DND-41 (cell line): ENCODE measurements around the gene RGS6.

ENCODE experiments used
- ATAC-seq: fragments of 200-7000 bp; cut with Tn5 transposase; 3 replicates; pipeline ENCODE4 v1.9.1; 2021; ENCODE audit warnings: low read depth; ENCODE audit not compliant: insufficient read depth
- DNase-seq: peaks from one replicate; pipeline ENCODE4 v3.0.0-alpha.2; 2020
- H2AFZ ChIP-seq: 2 replicates; pipeline ENCODE4 v1.6.0; 2012; ENCODE audit warnings: low read depth, low read length
- H3K27ac ChIP-seq: 2 replicates; pipeline ENCODE4 v1.5.1; 2012; ENCODE audit warnings: low read length, inconsistent platforms
- H3K27me3 ChIP-seq: fragments of 200-600 bp; sonication (generic); 2 replicates; pipeline ENCODE4 v1.6.0; 2012; ENCODE audit warnings: low read length, mild to moderate bottlenecking, inconsistent platforms; ENCODE audit not compliant: insufficient read depth, poor library complexity
- H3K36me3 ChIP-seq: 2 replicates; pipeline ENCODE4 v1.5.1; 2012; ENCODE audit warnings: low read length, inconsistent platforms; ENCODE audit not compliant: insufficient read depth
- H3K4me1 ChIP-seq: 2 replicates; pipeline ENCODE4 v1.5.1; 2012; ENCODE audit warnings: mild to moderate bottlenecking, low read length; ENCODE audit not compliant: insufficient read depth
- H3K4me2 ChIP-seq: 2 replicates; pipeline ENCODE4 v1.6.0; 2012; ENCODE audit warnings: mild to moderate bottlenecking, moderate library complexity, low read length, inconsistent platforms; ENCODE audit not compliant: insufficient read depth
- H3K4me3 ChIP-seq, 2 experiments: fragments of 200-600 bp in 1 of 2; shearing (Covaris generic) in 1 of 2; 2 replicates each; pipeline ENCODE4 v1.5.1; 2012 to 2016; ENCODE audit warnings: inconsistent platforms in 2 of 2, low read length in 2 of 2, mild to moderate bottlenecking in 2 of 2, low read depth in 1 of 2, moderate library complexity in 1 of 2
- H3K79me2 ChIP-seq: 2 replicates; pipeline ENCODE4 v1.6.0; 2012; ENCODE audit warnings: low read length, inconsistent platforms; ENCODE audit not compliant: insufficient read depth
- H3K9ac ChIP-seq: 2 replicates; pipeline ENCODE4 v1.6.0; 2012; ENCODE audit warnings: low read depth, mild to moderate bottlenecking, inconsistent platforms, low read length, moderate library complexity
- H3K9me3 ChIP-seq: 2 replicates; pipeline ENCODE4 v1.5.1; 2012; ENCODE audit warnings: low read length, moderate library complexity, mild to moderate bottlenecking, inconsistent platforms; ENCODE audit not compliant: insufficient read depth, severe bottlenecking
- H4K20me1 ChIP-seq: 2 replicates; pipeline ENCODE4 v1.6.0; 2012; ENCODE audit warnings: low read length; ENCODE audit not compliant: insufficient read depth
- CTCF ChIP-seq: IDR thresholded peaks from 2 replicates; pipeline ENCODE4 v1.5.1; 2012; ENCODE audit warnings: borderline replicate concordance, low read length, moderate library complexity, mild to moderate bottlenecking; ENCODE audit not compliant: poor library complexity, severe bottlenecking; ENCODE audit errors: extremely low read depth
- EZH2 ChIP-seq: IDR thresholded peaks from 3 replicates; pipeline ENCODE4 v1.6.1; 2012; ENCODE audit warnings: borderline replicate concordance, low read depth, mild to moderate bottlenecking, moderate library complexity, low read length, inconsistent platforms; ENCODE audit not compliant: severe bottlenecking

The RGS6 gene

GRCh38 chr14:72217135-72217534 lies 284.9 kb downstream of the RGS6 start:
- Histone ChIP-seq H2AFZ (no peak overlapping the region), H3K4me2 (no peak overlapping the region), H3K9me3 (peaks cover 10% of the 10 kb centered on the region), H3K4me1 (no peaks in the 10 kb centered on the region), H3K36me3 (no peaks in the 10 kb centered on the region), H3K4me3 (no peak overlapping the region), H3K27ac (no peak overlapping the region), H4K20me1 (no peaks in the 10 kb centered on the region), H3K9ac (no peak overlapping the region), H3K79me2 (no peaks in the 10 kb centered on the region), H3K27me3 (no peaks in the 10 kb centered on the region)
- no peak for ATAC-seq
- DNase-seq = no peak
- no peak for TF ChIP-seq CTCF
- no peak for TF ChIP-seq EZH2

- Histone ChIP-seq H2AFZ (no peak overlapping the region), H3K27me3 (peaks cover 2% of the 10 kb centered on the region), H3K4me2 (no peak overlapping the region), H3K9ac (no peak overlapping the region), H3K79me2 (no peaks in the 10 kb centered on the region), H3K4me3 (no peak overlapping the region), H4K20me1 (no peaks in the 10 kb centered on the region), H3K36me3 (no peaks in the 10 kb centered on the region), H3K27ac (no peak overlapping the region), H3K4me1 (no peaks in the 10 kb centered on the region), H3K9me3 (peaks cover 10% of the 10 kb centered on the region)
- no peak for DNase-seq
- TF ChIP-seq CTCF = no peak
- no peak for TF ChIP-seq EZH2
- ATAC-seq = no peak
Observed at GRCh38 chr14:72222046-72222445, 289.8 kb downstream of the RGS6 start.

- H3K79me2 ChIP-seq = no peaks in the 10 kb centered on the region
- no peak overlapping the region for H3K27ac ChIP-seq
- no peaks in the 10 kb centered on the region for H3K36me3 ChIP-seq
- no peak overlapping the region for H3K4me3 ChIP-seq
- no peak overlapping the region for H3K4me2 ChIP-seq
- H3K4me1 ChIP-seq = 0 out of 2 replicates have a peak, but pooled peaks cover 3% of the 10 kb centered on the region
- TF ChIP-seq CTCF = no peak
- no peak for TF ChIP-seq EZH2
- H2AFZ ChIP-seq = no peak overlapping the region
- no peak overlapping the region for H3K9ac ChIP-seq
- no peaks in the 10 kb centered on the region for H3K9me3 ChIP-seq
- ATAC-seq (no peak), DNase-seq (no peak)
- no peaks in the 10 kb centered on the region for H3K27me3 ChIP-seq
- no peaks in the 10 kb centered on the region for H4K20me1 ChIP-seq
Observed at GRCh38 chr14:72236629-72237028, 304.4 kb downstream of the RGS6 start.
